ENCODE results near the gene PAF1. TPM values are rescaled to one million over a fixed set of nuclear protein-coding genes. Genes with fewer than 3 reads are reported as not detected.

Gene PAF1
- total RNA-seq, 1 experiment from 2014 or later: 47.0 TPM

DNA sequence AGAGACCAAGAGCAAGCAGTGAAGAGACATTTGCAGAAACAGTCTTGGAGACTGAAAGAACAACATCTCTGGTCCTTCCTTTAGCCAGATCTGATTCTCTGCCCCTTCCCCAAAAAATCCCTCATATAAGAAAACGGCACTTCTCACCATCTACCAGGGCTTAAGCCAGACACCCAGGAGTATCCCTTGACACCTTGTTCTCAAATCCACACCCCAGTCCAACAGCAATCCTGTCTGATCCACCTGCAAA, 19.9 kb upstream of the PAF1 start:
- H3K9me3 Mint-ChIP-seq (ENCODE audit: unreplicated experiment): no peaks in the 10 kb centered on the region
- ChIA-PET POLR2A (interaction anchor here (1.4 to 2.2 kb wide), 6 partner anchors 9 to 34 kb away, joined by 7 to 110 read pairs (median 34); partner anchors contain the start of genes MED29, PAF1, RPS16 and SUPT5H), CTCF (interaction anchor here (1.0 to 1.9 kb wide), 6 partner anchors 8 to 295 kb away, joined by 3 to 80 read pairs (median 8); no protein-coding TSS in a partner anchor)
- no peak for DNase-seq (ENCODE audit: unreplicated experiment)
- H3K4me3 Mint-ChIP-seq (ENCODE audit: unreplicated experiment): peak overlapping the region; percentile 94
- peaks cover 33% of the 10 kb centered on the region for H3K4me1 Mint-ChIP-seq (ENCODE audit: insufficient read depth, unreplicated experiment)
- H3K27me3 Mint-ChIP-seq (ENCODE audit: insufficient read depth, unreplicated experiment): no peaks in the 10 kb centered on the region
- intact Hi-C loops (cut with micrococcal nuclease): loop anchor here (1.0 kb wide), 3 partner anchors 13 to 288 kb away; no protein-coding TSS in a partner anchor
- no TSS peak for BruUV-seq (replicated peaks)
- TF ChIP-seq, protein P1, sequence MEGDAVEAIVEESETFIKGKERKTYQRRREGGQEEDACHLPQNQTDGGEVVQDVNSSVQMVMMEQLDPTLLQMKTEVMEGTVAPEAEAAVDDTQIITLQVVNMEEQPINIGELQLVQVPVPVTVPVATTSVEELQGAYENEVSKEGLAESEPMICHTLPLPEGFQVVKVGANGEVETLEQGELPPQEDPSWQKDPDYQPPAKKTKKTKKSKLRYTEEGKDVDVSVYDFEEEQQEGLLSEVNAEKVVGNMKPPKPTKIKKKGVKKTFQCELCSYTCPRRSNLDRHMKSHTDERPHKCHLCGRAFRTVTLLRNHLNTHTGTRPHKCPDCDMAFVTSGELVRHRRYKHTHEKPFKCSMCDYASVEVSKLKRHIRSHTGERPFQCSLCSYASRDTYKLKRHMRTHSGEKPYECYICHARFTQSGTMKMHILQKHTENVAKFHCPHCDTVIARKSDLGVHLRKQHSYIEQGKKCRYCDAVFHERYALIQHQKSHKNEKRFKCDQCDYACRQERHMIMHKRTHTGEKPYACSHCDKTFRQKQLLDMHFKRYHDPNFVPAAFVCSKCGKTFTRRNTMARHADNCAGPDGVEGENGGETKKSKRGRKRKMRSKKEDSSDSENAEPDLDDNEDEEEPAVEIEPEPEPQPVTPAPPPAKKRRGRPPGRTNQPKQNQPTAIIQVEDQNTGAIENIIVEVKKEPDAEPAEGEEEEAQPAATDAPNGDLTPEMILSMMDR (IDR thresholded peaks at IDR 0.05; ENCODE audit: unreplicated experiment): no peak
- peak overlapping the region; percentile 92 for H3K27ac Mint-ChIP-seq (ENCODE audit: low read depth, unreplicated experiment)
- peaks cover 66% of the 10 kb centered on the region for H3K36me3 Mint-ChIP-seq (ENCODE audit: insufficient read depth, unreplicated experiment)

DNA sequence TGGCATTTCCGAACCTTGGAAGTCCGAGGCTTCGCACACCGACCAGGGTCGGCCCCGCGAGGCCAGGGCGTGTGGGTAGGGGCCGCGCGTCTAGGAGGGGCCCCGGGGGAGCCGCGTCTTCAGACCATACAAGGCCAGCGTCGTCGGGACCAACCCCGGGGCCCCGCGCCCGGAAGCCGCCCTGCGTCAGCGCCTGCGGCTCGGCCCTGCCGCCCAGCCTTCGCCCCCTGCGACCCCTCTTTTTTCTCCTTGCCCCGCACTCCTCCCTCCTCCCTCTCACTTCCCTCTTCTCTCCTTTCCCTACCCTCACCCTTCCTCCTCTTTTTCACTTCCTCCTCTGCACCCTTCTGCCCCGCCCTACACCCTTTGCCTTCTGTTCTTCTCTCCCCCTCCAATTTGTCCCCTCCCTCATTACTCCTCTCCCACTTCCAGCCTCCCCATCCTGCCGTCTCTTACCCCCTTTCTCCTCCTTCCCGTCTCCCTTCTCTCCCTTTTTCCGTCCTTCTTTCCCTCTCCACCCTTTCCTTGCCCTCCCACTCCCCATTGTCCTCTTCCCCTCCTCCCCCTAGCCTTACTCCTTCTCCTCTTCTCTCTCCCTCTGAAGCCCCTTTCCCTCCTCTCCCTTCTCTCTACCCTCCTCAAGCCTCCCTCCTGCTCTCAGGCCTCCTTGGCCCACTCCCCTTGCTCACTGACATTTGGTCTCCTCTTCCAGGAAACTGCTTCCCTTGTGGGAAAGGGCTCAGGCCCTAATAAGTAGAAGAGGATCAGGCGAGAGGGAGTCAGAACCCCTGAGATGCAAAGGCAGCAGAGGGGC, 19.3 kb upstream of the PAF1 start:
- intact Hi-C loops (cut with micrococcal nuclease): no loop called here

DNA sequence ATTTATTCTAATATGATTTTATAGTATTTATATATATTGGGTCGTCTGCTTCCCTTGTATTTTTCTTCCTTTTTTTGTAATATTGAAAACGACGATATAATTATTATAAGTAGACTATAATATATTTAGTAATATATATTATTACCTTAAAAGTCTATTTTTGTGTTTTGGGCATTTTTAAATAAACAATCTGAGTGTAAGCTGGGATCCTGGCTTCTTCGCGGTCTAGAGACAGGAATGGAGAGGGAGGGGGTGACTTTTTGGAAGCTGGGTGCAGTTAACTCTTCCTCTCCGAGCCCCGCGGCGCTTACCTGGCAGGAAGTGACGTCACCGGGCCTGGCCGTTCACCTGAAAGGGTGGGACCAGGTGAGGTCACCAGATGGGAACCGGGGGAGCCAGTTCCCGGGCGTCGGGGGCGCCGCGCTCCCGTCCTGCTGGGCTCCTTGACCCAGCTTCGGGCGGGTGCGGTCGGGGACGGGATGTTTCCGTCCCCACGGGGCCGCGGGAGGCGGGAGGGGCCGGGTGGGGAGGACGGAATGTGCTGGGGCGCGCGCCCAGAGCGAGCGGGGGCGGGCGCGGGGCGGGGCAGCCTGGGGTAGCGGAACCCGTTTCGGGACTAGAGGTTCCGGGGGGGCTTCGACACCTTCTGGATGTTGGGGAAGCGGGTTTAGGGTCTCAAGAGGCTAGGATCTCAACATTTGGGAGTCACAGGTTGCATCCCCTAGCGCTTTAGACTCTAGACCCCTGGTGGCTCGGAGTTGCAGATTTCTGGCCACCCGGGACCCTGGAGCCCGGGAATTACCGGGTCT, 18.5 kb upstream of the PAF1 start:
- ChIA-PET CTCF (interaction anchor here (0.6 to 0.9 kb wide), 2 partner anchors 11 to 108 kb away, joined by 3 to 5 read pairs; no protein-coding TSS in a partner anchor), POLR2A (interaction anchor here (0.5 to 4.3 kb wide), 10 partner anchors 9 to 1227 kb away, joined by 3 to 121 read pairs (median 6); partner anchors contain the start of genes MED29, PAF1, RPS16 and SAMD4B)
- Mint-ChIP-seq H3K4me3 (ENCODE audit: unreplicated experiment) (peak overlapping the region; percentile 94), H3K9me3 (ENCODE audit: unreplicated experiment) (no peaks in the 10 kb centered on the region), H3K27ac (ENCODE audit: low read depth, unreplicated experiment) (peak overlapping the region; percentile 92), H3K4me1 (ENCODE audit: insufficient read depth, unreplicated experiment) (peaks cover 33% of the 10 kb centered on the region), H3K27me3 (ENCODE audit: insufficient read depth, unreplicated experiment) (no peaks in the 10 kb centered on the region), H3K36me3 (ENCODE audit: insufficient read depth, unreplicated experiment) (peaks cover 66% of the 10 kb centered on the region)
- BruUV-seq (replicated peaks): TSS peak; percentile 96
- TF ChIP-seq, protein P1 (IDR thresholded peaks at IDR 0.05; ENCODE audit: unreplicated experiment): no peak
- peak; percentile 94 for DNase-seq (ENCODE audit: unreplicated experiment)
- intact Hi-C loops (cut with micrococcal nuclease): no loop called here

More for the DNA sequence above, 19.3 kb upstream of the PAF1 start:
- Mint-ChIP-seq H3K9me3 (ENCODE audit: unreplicated experiment) (no peaks in the 10 kb centered on the region), H3K36me3 (ENCODE audit: insufficient read depth, unreplicated experiment) (peaks cover 66% of the 10 kb centered on the region), H3K4me3 (ENCODE audit: unreplicated experiment) (peak overlapping the region; percentile 94), H3K27me3 (ENCODE audit: insufficient read depth, unreplicated experiment) (no peaks in the 10 kb centered on the region), H3K27ac (ENCODE audit: low read depth, unreplicated experiment) (peak overlapping the region; percentile 92), H3K4me1 (ENCODE audit: insufficient read depth, unreplicated experiment) (peaks cover 33% of the 10 kb centered on the region)
- BruUV-seq (replicated peaks): no TSS peak
- ChIA-PET POLR2A (interaction anchor here (0.8 to 4.3 kb wide), 6 partner anchors 10 to 28 kb away, joined by 3 to 121 read pairs (median 27); partner anchors contain the start of genes MED29, PAF1 and RPS16), CTCF (interaction anchor here (0.9 kb wide), 1 partner anchor 12 kb away, joined by 5 read pairs; no protein-coding TSS in a partner anchor)
- TF ChIP-seq, protein P1 (IDR thresholded peaks at IDR 0.05; ENCODE audit: unreplicated experiment): no peak
- peak; percentile 34 for DNase-seq (ENCODE audit: unreplicated experiment)

All from MCF 10A (cell line).